WTC11 (cell line): ENCODE results near the gene KRT20. TPM values are rescaled to one million over a fixed set of nuclear protein-coding genes. Genes with fewer than 3 reads are reported as not detected.

ENCODE experiments used
- ATAC-seq: fragments of 200-7000 bp; cut with Tn5 transposase; 2 replicates; pipeline ENCODE4 v1.10.0; 2021; ENCODE audit warnings: mild to moderate bottlenecking, moderate library complexity
- CTCF ChIA-PET: fragments of 300-600 bp; sonication (Branson Sonifier 250); formaldehyde crosslinking; loops from one replicate; lab custom pipeline; 2021; ENCODE audit warnings: antibody characterized with exemption; lab: Charles Lee
- POLR2A ChIA-PET: fragments of 350-600 bp; sonication (Branson Sonifier 250); formaldehyde crosslinking; loops from one replicate; lab custom pipeline; 2021; ENCODE audit warnings: antibody characterized with exemption; lab: Charles Lee
- DNase-seq: peaks from one replicate; pipeline ENCODE4 v3.0.0; 2021; ENCODE audit warnings: low spot score
- H3K27ac Mint-ChIP-seq: 2 replicates; pipeline ENCODE4 v1.8.0; 2021; ENCODE audit warnings: mixed read lengths
- H3K27me3 Mint-ChIP-seq: 2 replicates; pipeline ENCODE4 v1.8.0; 2021; ENCODE audit warnings: low read depth, mild to moderate bottlenecking, moderate library complexity, mixed read lengths
- H3K36me3 Mint-ChIP-seq: 2 replicates; pipeline ENCODE4 v1.8.0; 2021; ENCODE audit warnings: mixed read lengths
- H3K4me1 Mint-ChIP-seq: 2 replicates; pipeline ENCODE4 v1.8.0; 2022; ENCODE audit warnings: mixed read lengths
- H3K4me3 Mint-ChIP-seq: 2 replicates; pipeline ENCODE4 v1.8.0; 2021; ENCODE audit warnings: mild to moderate bottlenecking, moderate library complexity, mixed read lengths
- H3K9me3 Mint-ChIP-seq: 2 replicates; pipeline ENCODE4 v1.8.0; 2021; ENCODE audit warnings: mixed read lengths
- ATF1 ChIP-seq: sonication (generic); formaldehyde crosslinking; IDR thresholded peaks from 2 replicates; pipeline ENCODE4 v1.8.1; 2023; ENCODE audit warnings: mild to moderate bottlenecking, moderate library complexity, missing genetic modification reagents
- ATF3 ChIP-seq: sonication (generic); formaldehyde crosslinking; conservative IDR thresholded peaks from 2 replicates; pipeline ENCODE4 v1.8.1; 2022; ENCODE audit warnings: mild to moderate bottlenecking, missing genetic modification reagents
- CDX4 ChIP-seq: fragments of 250-450 bp; sonication (Bioruptor Pico); IDR thresholded peaks from 2 replicates; pipeline ENCODE4 v1.9.0; 2021; ENCODE audit warnings: moderate library complexity, mild to moderate bottlenecking, inconsistent platforms, borderline replicate concordance
- CREM ChIP-seq: sonication (generic); formaldehyde crosslinking; IDR thresholded peaks from 2 replicates; pipeline ENCODE4 v1.8.1; 2022; ENCODE audit warnings: mild to moderate bottlenecking, missing genetic modification reagents, moderate library complexity
- ELF4 ChIP-seq: sonication (generic); formaldehyde crosslinking; IDR thresholded peaks from 2 replicates; pipeline ENCODE4 v1.8.1; 2022; ENCODE audit warnings: low read depth, mild to moderate bottlenecking, moderate library complexity, missing genetic modification reagents
- ESRRA ChIP-seq: sonication (generic); formaldehyde crosslinking; IDR thresholded peaks from 2 replicates; pipeline ENCODE4 v1.8.1; 2022; ENCODE audit warnings: mild to moderate bottlenecking, missing genetic modification reagents, borderline replicate concordance
- GABPB1 ChIP-seq: sonication (generic); formaldehyde crosslinking; IDR thresholded peaks from 2 replicates; pipeline ENCODE4 v1.8.1; 2023; ENCODE audit warnings: mild to moderate bottlenecking, missing genetic modification reagents
- GTF2I ChIP-seq: fragments of 250-450 bp; sonication (Bioruptor Pico); conservative IDR thresholded peaks from 2 replicates; pipeline ENCODE4 v1.4.0; 2021; ENCODE audit warnings: mild to moderate bottlenecking
- HMGA2 ChIP-seq: fragments of 250-450 bp; sonication (Bioruptor Pico); IDR thresholded peaks from 2 replicates; pipeline ENCODE4 v1.4.0; 2021; ENCODE audit warnings: mild to moderate bottlenecking, moderate library complexity
- NR1H2 ChIP-seq: sonication (generic); formaldehyde crosslinking; IDR thresholded peaks from 2 replicates; pipeline ENCODE4 v1.9.0; 2021; ENCODE audit warnings: mild to moderate bottlenecking, moderate library complexity, missing genetic modification reagents
- STAT6 ChIP-seq: sonication (generic); formaldehyde crosslinking; conservative IDR thresholded peaks from 2 replicates; pipeline ENCODE4 v1.8.1; 2023; ENCODE audit warnings: mild to moderate bottlenecking, low read depth, missing genetic modification reagents, moderate library complexity
- TEAD1 ChIP-seq: sonication (generic); formaldehyde crosslinking; IDR thresholded peaks from 2 replicates; pipeline ENCODE4 v1.8.0; 2022; ENCODE audit warnings: mild to moderate bottlenecking, missing genetic modification reagents
- TEAD4 ChIP-seq: sonication (generic); formaldehyde crosslinking; IDR thresholded peaks from 2 replicates; pipeline ENCODE4 v1.8.0; 2022; ENCODE audit warnings: mild to moderate bottlenecking, missing genetic modification reagents
- ZNF416 ChIP-seq: fragments of 250-450 bp; sonication (Bioruptor Pico); IDR thresholded peaks from 2 replicates; pipeline ENCODE4 v1.9.0; 2021; ENCODE audit warnings: mild to moderate bottlenecking, inconsistent platforms
- ZNF425 ChIP-seq: fragments of 250-450 bp; sonication (Bioruptor Pico); conservative IDR thresholded peaks from 2 replicates; pipeline ENCODE4 v1.9.0; 2021; ENCODE audit warnings: mild to moderate bottlenecking
- ZNF532 ChIP-seq: fragments of 250-450 bp; sonication (Bioruptor Pico); IDR thresholded peaks from 2 replicates; pipeline ENCODE4 v1.9.0; 2021; ENCODE audit warnings: mild to moderate bottlenecking, borderline replicate concordance
- total RNA-seq: library from RNA; stranded (reverse); gene quantifications from 3 replicates; pipeline ENCODE4 v1.2.3, GENCODE V29; 2021
- TF ChIP-seq, protein P1 (sequence below): sonication (generic); formaldehyde crosslinking; IDR thresholded peaks from 2 replicates; pipeline ENCODE4 v1.8.1; 2023; ENCODE audit warnings: mild to moderate bottlenecking, missing genetic modification reagents, borderline replicate concordance
- TF ChIP-seq, protein P2 (sequence below): sonication (generic); formaldehyde crosslinking; IDR thresholded peaks from 2 replicates; pipeline ENCODE4 v1.8.0; 2022; ENCODE audit warnings: mild to moderate bottlenecking, missing genetic modification reagents
- TF ChIP-seq, protein P3 (sequence below): sonication (generic); formaldehyde crosslinking; IDR thresholded peaks from 2 replicates; pipeline ENCODE4 v1.8.0; 2022; ENCODE audit warnings: mild to moderate bottlenecking, missing genetic modification reagents

The KRT20 gene
- total RNA-seq, 1 experiment from 2014 or later, result 0.42 TPM

DNA sequence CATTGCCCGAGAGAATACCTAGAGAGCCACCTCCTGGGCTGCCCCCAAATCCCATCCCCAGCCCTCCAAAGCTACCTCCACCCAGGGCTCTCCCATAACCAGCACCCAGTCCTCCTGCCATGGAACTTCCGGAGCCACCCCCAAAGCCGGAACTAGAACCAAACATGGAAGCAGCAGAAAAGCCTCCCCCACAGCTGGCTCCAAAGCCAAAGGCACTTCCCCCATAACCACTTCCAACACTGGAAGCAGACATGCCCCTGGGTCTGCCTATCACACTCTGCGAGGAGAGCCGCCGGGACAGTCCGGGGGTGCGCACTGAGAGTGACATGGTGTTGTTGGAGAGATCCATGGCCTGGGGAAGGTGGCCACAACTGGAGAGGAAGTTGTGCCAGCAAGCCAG lies 18.2 kb downstream of the KRT20 start, which contains the start of gene KRT12:
TSS of gene KRT12 (minus strand) at position 386 of the 400 bp plus-strand sequence. CDS start at position 349, 37 bp downstream.
- ChIA-PET POLR2A (no interaction called here), CTCF (no interaction called here)
- ATAC-seq (no peak), DNase-seq (no peak)
- no peaks in the 10 kb centered on the region for H3K9me3 Mint-ChIP-seq
- H3K27me3 Mint-ChIP-seq, result peaks cover 2% of the 10 kb centered on the region
- H3K27ac Mint-ChIP-seq, result no peak within 1 kb of the TSS
- TF ChIP-seq STAT6 (no peak), ZNF425 (CRISPR knock-in tag) (no peak), ELF4 (no peak), TEAD1 (CRISPR knock-in tag) (no peak), CDX4 (CRISPR knock-in tag) (no peak), TEAD4 (no peak), ZNF416 (no peak), HMGA2 (CRISPR knock-in tag) (no peak), ATF3 (CRISPR knock-in tag) (no peak), ZNF532 (CRISPR knock-in tag) (no peak), GTF2I (CRISPR knock-in tag) (no peak), ATF1 (no peak), NR1H2 (CRISPR knock-in tag) (no peak), CREM (CRISPR knock-in tag) (no peak), GABPB1 (CRISPR knock-in tag) (no peak), ESRRA (CRISPR knock-in tag) (no peak)
- TF ChIP-seq, protein P1, sequence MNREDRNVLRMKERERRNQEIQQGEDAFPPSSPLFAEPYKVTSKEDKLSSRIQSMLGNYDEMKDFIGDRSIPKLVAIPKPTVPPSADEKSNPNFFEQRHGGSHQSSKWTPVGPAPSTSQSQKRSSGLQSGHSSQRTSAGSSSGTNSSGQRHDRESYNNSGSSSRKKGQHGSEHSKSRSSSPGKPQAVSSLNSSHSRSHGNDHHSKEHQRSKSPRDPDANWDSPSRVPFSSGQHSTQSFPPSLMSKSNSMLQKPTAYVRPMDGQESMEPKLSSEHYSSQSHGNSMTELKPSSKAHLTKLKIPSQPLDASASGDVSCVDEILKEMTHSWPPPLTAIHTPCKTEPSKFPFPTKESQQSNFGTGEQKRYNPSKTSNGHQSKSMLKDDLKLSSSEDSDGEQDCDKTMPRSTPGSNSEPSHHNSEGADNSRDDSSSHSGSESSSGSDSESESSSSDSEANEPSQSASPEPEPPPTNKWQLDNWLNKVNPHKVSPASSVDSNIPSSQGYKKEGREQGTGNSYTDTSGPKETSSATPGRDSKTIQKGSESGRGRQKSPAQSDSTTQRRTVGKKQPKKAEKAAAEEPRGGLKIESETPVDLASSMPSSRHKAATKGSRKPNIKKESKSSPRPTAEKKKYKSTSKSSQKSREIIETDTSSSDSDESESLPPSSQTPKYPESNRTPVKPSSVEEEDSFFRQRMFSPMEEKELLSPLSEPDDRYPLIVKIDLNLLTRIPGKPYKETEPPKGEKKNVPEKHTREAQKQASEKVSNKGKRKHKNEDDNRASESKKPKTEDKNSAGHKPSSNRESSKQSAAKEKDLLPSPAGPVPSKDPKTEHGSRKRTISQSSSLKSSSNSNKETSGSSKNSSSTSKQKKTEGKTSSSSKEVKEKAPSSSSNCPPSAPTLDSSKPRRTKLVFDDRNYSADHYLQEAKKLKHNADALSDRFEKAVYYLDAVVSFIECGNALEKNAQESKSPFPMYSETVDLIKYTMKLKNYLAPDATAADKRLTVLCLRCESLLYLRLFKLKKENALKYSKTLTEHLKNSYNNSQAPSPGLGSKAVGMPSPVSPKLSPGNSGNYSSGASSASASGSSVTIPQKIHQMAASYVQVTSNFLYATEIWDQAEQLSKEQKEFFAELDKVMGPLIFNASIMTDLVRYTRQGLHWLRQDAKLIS (CRISPR knock-in tag), result no peak
- TF ChIP-seq, protein P2, sequence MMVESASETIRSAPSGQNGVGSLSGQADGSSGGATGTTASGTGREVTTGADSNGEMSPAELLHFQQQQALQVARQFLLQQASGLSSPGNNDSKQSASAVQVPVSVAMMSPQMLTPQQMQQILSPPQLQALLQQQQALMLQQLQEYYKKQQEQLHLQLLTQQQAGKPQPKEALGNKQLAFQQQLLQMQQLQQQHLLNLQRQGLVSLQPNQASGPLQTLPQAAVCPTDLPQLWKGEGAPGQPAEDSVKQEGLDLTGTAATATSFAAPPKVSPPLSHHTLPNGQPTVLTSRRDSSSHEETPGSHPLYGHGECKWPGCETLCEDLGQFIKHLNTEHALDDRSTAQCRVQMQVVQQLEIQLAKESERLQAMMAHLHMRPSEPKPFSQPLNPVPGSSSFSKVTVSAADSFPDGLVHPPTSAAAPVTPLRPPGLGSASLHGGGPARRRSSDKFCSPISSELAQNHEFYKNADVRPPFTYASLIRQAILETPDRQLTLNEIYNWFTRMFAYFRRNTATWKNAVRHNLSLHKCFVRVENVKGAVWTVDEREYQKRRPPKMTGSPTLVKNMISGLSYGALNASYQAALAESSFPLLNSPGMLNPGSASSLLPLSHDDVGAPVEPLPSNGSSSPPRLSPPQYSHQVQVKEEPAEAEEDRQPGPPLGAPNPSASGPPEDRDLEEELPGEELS (CRISPR knock-in tag), result no peak
- TF ChIP-seq, protein P3, sequence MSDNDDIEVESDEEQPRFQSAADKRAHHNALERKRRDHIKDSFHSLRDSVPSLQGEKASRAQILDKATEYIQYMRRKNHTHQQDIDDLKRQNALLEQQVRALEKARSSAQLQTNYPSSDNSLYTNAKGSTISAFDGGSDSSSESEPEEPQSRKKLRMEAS (CRISPR knock-in tag), result no peak
- no peak within 1 kb of the TSS for H3K4me3 Mint-ChIP-seq
- no peaks in the 10 kb centered on the region for H3K36me3 Mint-ChIP-seq
- peaks cover 5% of the 10 kb centered on the region for H3K4me1 Mint-ChIP-seq
